Placental epithelial cell (primary cell): Measurements from ENCODE around the gene HIVEP3. TPM values are rescaled to one million over a fixed set of nuclear protein-coding genes. Genes with fewer than 3 reads are reported as not detected.

Source experiments
- small RNA-seq: library from RNA; depleted of rRNA; stranded (forward); fragments of <200 nt; gene quantifications from one replicate; pipeline ENCODE3, GENCODE V24; 2012
- total RNA-seq: library from RNA; depleted of rRNA; stranded (reverse); fragments of >200 nt; gene quantifications from 2 replicates; pipeline ENCODE4 v1.2.3, GENCODE V29; 2012

HIVEP3 gene
- 0.39 and 0.43 TPM in 2 replicates for total RNA-seq

GRCh38 chr1:41918450-41919043, at the start of gene HIVEP3:
HIVEP3 (minus strand) TSS chr1:41918922.

DNA sequence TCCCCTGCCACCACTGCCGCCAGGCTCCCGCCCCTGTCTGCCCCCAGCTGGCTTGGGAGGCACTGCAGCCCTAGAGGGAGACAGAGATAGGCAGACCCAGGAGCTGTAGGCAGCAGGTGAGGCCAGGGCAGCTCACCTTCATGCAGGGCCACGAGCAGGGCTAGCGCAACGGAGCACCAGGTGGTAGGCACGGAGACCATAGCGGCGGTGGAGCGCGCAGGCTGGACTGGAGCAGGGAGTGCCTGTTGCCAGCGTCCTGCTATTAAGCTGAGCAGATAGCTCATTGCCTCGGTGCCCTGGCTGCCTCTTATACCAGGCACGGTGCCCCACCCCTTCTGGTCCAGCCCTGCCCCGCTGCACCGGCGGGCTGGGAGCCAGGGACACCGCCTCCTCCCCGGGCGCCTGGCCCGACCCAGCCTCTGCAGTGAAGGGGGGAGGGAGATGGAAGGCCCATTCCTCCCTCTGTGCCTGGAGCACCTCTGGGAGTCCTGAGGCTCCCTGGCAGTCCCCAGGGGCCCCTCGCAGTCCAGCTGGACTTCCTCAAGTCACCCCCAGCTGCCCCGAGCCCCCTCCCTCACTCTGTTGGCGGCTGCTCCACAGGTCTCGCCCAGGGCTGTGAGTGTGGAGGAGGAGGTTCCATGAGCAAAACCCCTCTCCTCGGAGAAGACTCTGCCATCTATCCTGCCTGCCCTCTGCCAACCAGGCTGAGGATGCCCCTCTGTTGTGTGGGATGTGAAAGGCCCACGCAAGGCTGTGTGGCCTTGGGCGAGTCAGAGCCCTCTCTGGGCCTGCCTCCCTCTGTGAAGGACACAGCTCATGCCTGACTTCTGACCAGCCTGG, 434.1 kb downstream of the HIVEP3 start, which contains the start of gene EDN2:
EDN2 (minus strand) TSS at position 282 of the 840 bp plus-strand sequence; CDS start at position 200, 82 bp downstream.

Small RNA genes lying within 50 kb of the gene (small RNA-seq; reads per million reads assigned to genes)
- gene RNA5SP45: not detected

Other genes starting within 250 kb of the HIVEP3 start
- gene GUCA2B, start 234.5 kb upstream of the HIVEP3 start, total RNA-seq: not detected in 2 replicates
- not detected in 2 replicates for gene GUCA2A, start 245.8 kb upstream of the HIVEP3 start, total RNA-seq